Measurements from ENCODE around the gene POLR2I. TPM values are rescaled to one million over a fixed set of nuclear protein-coding genes. Genes with fewer than 3 reads are reported as not detected.

The POLR2I gene
- total and polyA plus RNA-seq, 2 donors (not counting 1 experiment from before 2014, with no cell fraction given): 33.4 to 39.1 TPM

DNA sequence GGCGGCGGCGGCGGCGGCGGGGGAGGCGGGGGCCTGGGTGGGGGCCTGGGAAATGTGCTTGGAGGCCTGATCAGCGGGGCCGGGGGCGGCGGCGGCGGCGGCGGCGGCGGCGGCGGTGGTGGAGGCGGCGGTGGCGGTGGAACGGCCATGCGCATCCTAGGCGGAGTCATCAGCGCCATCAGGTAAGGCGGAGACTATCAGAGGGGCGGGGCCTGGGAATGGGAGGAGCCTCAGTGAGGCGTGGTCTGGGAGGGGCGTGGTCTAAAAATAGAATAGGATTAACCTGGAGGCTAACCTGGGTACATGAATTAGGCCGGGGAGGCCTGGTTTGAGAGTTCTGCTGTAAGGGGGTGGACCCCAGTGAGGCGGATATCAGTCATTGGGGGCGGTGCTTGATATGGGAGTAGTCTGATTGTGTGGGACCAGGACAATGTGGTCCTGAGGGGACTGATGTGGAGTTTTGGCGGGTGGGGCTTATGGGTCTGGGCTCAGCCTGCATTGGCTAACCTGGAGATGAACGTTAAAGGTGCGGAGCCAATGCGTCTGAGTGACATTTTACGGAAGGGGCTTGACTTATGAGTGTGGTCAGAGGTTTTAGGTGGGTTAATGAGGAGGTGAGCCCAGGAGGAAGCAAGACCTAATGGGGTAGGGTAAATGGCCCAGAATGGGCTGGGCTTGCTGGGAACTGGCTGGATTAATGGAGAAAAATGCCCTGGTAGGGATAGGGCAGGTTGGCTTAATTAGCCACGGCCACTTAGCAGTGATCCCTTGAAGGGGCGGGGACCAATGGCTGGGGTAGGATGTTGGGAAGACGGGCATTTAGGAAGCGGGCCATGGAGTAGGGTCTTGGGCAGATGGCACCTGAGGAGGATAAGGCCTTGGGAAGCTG is 26.6 kb upstream of the POLR2I start:
- H3K27me3 Mint-ChIP-seq: no peaks in the 10 kb centered on the region
- DNase-seq: peak; percentile 92
- peak overlapping the region; percentile 86 for H3K9ac ChIP-seq (ENCODE audit: low read length)
- peak; percentile 74 for ATAC-seq (ENCODE audit: low read depth)
- peak overlapping the region in 4 of 5 experiments; percentile 76 to 99 (median 90) for H3K4me3 ChIP-seq (ENCODE audit: control extremely low read depth in 1 of 5, extremely low read depth in 1 of 5, insufficient read depth in 1 of 5, low read depth in 2 of 5, low read length in 4 of 5)
- peak overlapping the region; percentile 96 for H3K4me2 ChIP-seq (replicated peaks; ENCODE audit: low read depth, low read length, poor library complexity, severe bottlenecking)
- peak overlapping the region; percentile 96 for H3K4me3 Mint-ChIP-seq
- no peaks in the 10 kb centered on the region for H3K9me3 Mint-ChIP-seq (ENCODE audit: insufficient read depth)
- ChIA-PET POLR2A (interaction anchor here (0.5 to 3.9 kb wide), 4 partner anchors 13 to 641 kb away, joined by 3 to 33 read pairs (median 6); partner anchors contain the start of gene ZNF850), CTCF (interaction anchor here (5.6 kb wide), 1 partner anchor 13 kb away, joined by 49 read pairs; no protein-coding TSS in a partner anchor)
- H3K27ac Mint-ChIP-seq: peak overlapping the region; percentile 88
- peaks cover 27% of the 10 kb centered on the region for H4K20me1 ChIP-seq (ENCODE audit: control insufficient read depth, insufficient read depth, low read length, poor library complexity, severe bottlenecking)
- 34% methylated on average over 27 of the region's 42 CpGs for WGBS (ENCODE audit: insufficient coverage)
- no peaks in the 10 kb centered on the region for H3K27me3 ChIP-seq (replicated peaks in 1 of 4; ENCODE audit: control extremely low read depth in 1 of 4, control insufficient read depth in 3 of 4, insufficient read depth in 4 of 4, low read length in 3 of 4)
- peak overlapping the region; percentile 92 for H2AFZ ChIP-seq (ENCODE audit: insufficient read depth, low read depth, low read length, poor library complexity, severe bottlenecking)
- peak overlapping the region; percentile 20 to 81 for H3K27ac ChIP-seq (ENCODE audit: low read length in 2 of 2)
- peaks cover 4 to 14% of the 10 kb centered on the region in 2 donors for H3K4me1 ChIP-seq (ENCODE audit: control insufficient read depth in 2 of 2, insufficient read depth in 2 of 2, low read length in 2 of 2)
- peaks cover 26% of the 10 kb centered on the region for H3K79me2 ChIP-seq (ENCODE audit: control insufficient read depth, insufficient read depth, low read length)
- intact Hi-C loops (cut with micrococcal nuclease): loop anchor here (1.0 kb wide), 2 partner anchors 26 to 127 kb away; partner anchors contain the start of genes ALKBH6 and TBCB
- peaks cover 0 to 5% (median 0%) of the 10 kb centered on the region in 3 donors for H3K9me3 ChIP-seq (ENCODE audit: control extremely low read depth in 1 of 3, control insufficient read depth in 2 of 3, insufficient read depth in 1 of 3, low read length in 2 of 3)
- TF ChIP-seq EZH2 (IDR thresholded peaks at IDR 0.05; ENCODE audit: borderline replicate concordance, insufficient read depth, low read depth, low read length, poor library complexity, severe bottlenecking): no peak
- TF ChIP-seq, protein P1, sequence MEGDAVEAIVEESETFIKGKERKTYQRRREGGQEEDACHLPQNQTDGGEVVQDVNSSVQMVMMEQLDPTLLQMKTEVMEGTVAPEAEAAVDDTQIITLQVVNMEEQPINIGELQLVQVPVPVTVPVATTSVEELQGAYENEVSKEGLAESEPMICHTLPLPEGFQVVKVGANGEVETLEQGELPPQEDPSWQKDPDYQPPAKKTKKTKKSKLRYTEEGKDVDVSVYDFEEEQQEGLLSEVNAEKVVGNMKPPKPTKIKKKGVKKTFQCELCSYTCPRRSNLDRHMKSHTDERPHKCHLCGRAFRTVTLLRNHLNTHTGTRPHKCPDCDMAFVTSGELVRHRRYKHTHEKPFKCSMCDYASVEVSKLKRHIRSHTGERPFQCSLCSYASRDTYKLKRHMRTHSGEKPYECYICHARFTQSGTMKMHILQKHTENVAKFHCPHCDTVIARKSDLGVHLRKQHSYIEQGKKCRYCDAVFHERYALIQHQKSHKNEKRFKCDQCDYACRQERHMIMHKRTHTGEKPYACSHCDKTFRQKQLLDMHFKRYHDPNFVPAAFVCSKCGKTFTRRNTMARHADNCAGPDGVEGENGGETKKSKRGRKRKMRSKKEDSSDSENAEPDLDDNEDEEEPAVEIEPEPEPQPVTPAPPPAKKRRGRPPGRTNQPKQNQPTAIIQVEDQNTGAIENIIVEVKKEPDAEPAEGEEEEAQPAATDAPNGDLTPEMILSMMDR (IDR thresholded peaks at IDR 0.05): no peak
- peaks cover 15% of the 10 kb centered on the region for H3K4me1 Mint-ChIP-seq
- H3K36me3 ChIP-seq (replicated peaks in 1 of 2; ENCODE audit: control extremely low read depth in 1 of 2, control insufficient read depth in 1 of 2, extremely low read depth in 1 of 2, insufficient read depth in 2 of 2, low read length in 1 of 2): peaks cover 0 to 26% of the 10 kb centered on the region in 2 experiments
